Head of caudate nucleus (tissue), 42 donors: ENCODE data around the gene LMNTD2.
"Not testable (repeated sequence)": the region's sequence is repeated elsewhere in the genome, so short reads cannot be mapped to it uniquely, and the experiment has no call there.

Experiments
- DNase-seq, 42 donors: peaks; one replicate each; pipeline versions ENCODE4 v3.0.0 to v3.0.0-alpha.2; 2020 to 2021; ENCODE audit warnings: mixed read lengths in 7 of 42
- intact Hi-C: fragments of 100-400 bp; cut with DNase I; formaldehyde crosslinking; loops from one replicate; pipeline ENCODE4 v1.15.0; 2022

Gene LMNTD2

GRCh38 chr11:528166-528814 lies 32.2 kb downstream of the LMNTD2 start:
- DNase-seq, result no peak
- intact Hi-C loops, result no loop called here

- no peak for DNase-seq
- intact Hi-C loops, result no loop called here
These were observed 34.3 kb downstream of the LMNTD2 start for GRCh38 chr11:526192-526591.

DNA sequence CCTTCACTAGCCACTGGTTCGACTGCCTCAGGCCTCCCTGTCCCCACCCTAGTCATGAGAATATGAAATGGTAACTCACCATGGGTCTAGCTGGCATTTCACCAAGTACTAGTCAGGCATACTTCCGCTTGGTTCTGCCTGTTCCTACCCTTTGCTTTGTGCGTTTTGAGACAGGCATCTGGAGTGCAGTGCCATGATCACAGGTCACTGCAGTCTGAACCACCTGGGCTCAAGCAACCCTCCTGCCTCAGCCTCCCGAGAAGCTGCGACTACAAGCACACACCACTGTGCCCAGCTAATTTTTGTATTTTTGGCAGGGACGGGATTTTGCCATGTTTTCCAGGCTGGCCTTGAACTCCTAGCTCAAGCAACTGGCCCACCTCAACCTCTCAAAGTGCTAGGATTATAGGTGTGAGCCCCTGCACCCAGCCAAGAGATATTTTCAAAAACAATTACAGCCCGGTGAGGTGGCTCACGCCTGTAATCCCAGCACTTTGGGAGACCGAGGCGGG lies 39.3 kb downstream of the LMNTD2 start:
- intact Hi-C loops, result no loop called here
- DNase-seq, result no peak

- intact Hi-C loops, result no loop called here
- no peak for DNase-seq
These were observed 39.9 kb downstream of the LMNTD2 start for GRCh38 chr11:520428-521176.

GRCh38 chr11:518463-519202 lies 41.9 kb downstream of the LMNTD2 start:
- intact Hi-C loops, result no loop called here
- DNase-seq, result peak; percentile 34 to 94 (median 79)

GRCh38 chr11:516918-517685 lies 43.4 kb downstream of the LMNTD2 start:
- DNase-seq, result not testable (repeated sequence)

DNA sequence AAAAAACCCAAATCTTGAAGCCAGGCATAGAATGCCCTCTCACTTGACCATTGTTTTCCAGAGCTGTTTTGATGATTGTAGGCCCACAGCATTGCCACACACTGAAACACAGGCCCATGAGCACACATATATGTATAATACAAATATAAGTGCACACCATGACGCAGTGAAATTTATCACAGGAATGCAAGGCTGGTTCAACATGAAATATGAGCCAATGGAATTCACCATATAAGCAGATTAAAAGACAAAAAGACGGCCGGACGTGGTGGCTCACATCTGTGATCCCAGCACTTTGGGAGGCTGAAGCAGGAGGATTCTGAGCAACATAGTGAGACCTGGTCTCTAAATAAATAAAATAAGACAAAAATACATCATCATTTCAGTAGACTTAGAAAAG lies 44.1 kb downstream of the LMNTD2 start:
- no peak for DNase-seq
- intact Hi-C loops, result no loop called here

More at GRCh38 chr11:516918-517685, 43.4 kb downstream of the LMNTD2 start:
- intact Hi-C loops, result not testable (repeated sequence)

- no peak for DNase-seq
- intact Hi-C loops, result no loop called here
These were observed 45.4 kb downstream of the LMNTD2 start for GRCh38 chr11:515131-515530.

DNA sequence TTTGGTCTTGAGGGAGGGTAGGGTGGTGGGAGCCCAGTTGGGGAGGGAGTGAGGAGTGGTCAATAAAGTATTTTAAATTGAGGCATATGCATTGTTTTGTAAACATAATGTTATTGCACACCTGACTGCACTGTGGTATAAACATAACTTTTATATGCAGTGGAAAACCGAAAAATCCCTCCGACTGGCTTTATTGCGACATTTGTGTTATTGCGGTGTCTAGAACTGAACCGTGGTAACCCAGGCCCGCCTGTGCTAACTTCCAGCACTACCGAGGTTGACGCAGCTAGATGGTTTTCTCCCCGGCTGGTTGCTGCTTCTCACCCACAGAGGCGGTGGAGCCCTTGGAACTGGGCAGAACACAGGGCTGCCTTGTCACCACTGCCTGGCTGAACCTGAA lies 45.9 kb downstream of the LMNTD2 start:
- intact Hi-C loops, result no loop called here
- no peak for DNase-seq

DNA sequence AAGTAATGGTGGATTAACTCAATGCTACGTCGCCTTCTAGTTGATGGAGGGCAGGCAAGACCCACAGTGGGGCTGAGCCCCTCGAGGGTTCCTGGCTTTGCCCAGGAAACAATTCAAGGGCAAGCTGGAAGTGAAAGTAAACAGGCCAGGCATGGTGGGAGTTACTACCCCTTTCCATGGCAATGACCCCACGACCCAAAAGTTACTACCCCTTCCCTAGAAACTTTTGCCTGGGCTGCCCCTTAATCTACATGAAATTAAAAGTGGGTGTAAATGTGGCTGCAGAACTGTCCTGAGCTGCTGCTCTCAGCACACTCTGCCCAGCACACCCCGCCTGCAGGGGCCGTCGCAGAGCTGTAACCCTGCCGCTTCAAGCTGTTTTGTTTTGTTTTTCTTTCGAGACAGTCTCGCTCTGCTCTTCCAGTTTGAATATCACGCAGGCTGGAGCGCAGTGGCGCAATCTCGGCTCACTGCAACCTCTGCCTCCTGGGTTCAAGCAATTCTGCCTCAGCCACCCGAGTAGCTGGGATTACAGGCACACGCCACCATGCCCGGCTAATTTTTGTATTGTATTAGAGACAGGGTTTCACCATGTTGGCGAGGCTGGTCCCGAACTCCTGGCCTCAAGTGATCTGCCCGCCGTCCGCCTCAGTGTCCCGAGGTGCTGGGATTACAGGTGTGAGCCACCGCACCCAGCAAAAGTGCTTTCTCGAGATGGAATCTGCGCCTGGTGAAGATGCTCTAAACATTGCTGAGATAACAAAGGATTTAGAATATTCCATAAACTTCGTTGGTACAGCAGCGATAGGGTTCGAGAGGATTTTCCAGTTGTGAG lies 47.6 kb downstream of the LMNTD2 start:
- intact Hi-C loops, result no loop called here
- no peak for DNase-seq

DNA sequence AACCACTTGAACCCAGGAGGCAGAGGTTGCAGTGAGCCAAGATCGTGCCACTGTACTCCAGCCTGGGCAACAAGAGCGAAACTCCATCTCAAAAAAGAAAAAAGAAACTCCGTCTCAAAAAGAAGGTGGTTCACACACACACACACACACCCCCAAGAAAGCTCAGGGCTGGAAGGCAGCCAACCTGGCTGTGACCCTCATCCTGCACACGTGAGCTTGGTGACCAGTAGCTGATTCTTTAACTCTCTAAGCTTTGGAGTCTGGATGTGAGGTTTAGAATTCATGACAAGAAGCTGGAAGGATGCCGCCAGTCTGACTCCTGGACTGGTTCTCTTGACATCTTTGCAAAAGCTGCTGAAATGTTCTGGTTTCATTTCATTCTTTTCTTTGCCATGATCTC lies 51.6 kb downstream of the LMNTD2 start:
- intact Hi-C loops, result loop anchor here (5.0 kb wide), 1 partner anchor 62 kb away; no protein-coding TSS in a partner anchor
- peak in 1 of 42 donors; percentile 20 for DNase-seq

DNA sequence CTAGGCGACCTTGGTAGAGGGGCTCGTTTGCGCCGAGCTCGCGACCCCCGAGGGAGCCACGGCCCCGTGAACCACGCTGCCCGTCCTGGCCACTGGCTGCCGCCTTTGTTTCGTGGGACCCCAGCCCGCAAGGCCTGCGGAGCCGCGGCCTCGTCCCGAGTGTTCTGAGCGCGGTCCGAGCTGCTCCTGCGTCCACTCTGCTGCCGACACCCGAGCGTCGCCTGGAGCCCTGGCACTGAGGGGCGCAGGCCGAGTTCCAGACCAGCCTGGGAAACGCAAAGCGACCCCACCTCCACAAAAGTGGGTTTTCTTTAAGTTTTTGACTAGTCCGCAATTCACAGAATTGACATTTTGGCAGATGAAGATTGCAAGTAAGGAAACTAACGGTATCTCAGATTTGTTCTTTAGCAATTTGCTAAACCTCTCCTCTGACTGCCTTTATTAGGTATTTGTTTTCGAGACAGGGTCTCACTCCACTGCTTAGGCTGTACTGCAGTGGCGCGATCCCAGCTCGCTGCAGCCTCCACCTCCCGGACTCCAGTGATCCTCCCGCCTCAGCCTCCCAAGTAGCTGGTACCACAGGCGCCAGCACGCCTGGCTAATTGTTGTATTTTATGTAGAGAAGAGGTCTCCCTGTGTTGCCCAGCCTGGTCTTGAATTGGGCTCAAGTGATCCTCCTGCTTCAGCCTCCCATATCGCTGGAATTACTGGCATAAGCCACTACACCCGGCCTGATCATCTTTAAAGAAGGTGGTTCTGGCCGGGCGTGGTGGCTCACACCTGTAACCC lies 52.6 kb downstream of the LMNTD2 start:
- intact Hi-C loops, result loop anchor here (5.0 kb wide), 1 partner anchor 61 kb away; no protein-coding TSS in a partner anchor
- no peak for DNase-seq

DNA sequence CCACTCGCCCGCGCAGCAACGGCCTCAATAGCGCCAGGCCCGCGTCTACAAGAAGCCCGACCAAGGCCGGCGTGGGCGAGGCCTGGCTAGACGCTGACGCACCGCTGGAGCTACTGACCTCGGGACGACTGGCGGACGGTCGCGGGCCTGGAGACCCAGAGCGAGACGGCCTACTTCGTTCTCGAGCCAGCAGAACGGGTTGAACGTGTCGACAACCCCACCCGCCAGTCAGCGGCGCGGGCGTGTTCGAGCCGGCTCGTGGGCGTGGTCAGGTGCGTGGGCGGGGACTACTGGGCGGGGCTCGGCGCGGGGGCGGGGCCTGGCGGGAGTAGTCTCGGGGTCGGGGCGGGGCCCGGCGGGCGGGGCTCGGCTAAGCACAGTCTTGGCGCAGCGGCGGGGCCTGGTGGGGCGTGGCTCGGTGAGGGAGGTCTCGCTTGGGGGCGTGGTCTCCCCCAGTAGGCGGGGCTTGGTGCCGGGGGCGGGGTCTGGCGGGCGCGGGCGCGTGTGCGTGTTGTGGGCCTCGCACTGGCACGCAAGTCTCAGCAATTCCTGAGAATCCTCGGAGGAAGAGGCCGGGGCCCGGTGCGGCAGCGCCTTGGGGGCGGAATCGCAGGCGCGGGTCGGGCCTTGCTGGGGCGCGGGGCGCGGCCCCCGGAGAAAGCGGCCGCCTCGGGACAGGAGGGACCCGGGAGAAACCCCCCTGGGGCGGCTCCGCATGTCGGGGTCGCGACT lies 53.4 kb downstream of the LMNTD2 start, which contains the start of gene RNH1:
RNH1 (minus strand) TSS at position 248 of the 732 bp plus-strand sequence. CDS start 5,080 bp downstream, outside the sequence.
- intact Hi-C loops, result loop anchor here (5.0 kb wide), 1 partner anchor 60 kb away; no protein-coding TSS in a partner anchor
- peak; percentile 95 to 100 (median 99) for DNase-seq

DNA sequence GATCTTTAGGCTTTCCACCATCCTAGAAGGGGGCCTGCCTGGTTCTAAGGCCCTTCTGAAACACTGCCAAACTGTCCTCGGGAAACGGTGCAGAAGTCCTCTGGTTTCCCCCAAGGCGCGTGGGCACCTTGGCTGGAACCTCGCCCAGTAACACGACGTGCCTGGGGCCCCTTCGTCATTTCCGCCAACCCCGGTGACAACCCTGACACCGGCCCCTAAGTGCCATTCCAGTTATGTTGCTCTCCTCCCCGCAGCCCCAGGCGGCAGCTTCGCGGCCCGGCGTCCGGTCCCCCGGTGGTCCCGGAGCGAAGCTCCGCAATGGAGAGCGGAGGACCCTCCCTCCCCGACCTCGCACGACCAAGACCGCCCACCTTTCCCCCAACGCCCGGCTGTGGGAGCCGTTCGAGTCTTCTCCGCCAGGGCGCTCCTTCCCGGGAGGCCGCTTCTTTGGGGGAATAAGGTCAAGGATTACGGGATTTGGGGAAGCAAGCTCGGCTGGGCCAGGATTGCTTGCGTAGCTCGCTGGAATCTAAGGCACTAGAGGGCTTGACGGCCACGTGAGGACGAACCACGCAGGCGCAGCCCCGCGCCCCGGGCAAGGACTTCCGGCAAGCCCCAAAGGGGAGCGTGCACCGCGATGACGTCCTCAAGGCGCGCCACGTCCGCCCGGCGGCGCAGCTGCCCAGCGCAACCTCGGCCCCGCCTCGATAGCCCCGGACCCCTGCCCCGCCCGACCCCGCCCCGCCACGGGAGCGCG lies 54.1 kb downstream of the LMNTD2 start:
- intact Hi-C loops, result loop anchor here (5.0 kb wide), 1 partner anchor 59 kb away; no protein-coding TSS in a partner anchor
- peak; percentile 91 to 99 (median 97) for DNase-seq

DNA sequence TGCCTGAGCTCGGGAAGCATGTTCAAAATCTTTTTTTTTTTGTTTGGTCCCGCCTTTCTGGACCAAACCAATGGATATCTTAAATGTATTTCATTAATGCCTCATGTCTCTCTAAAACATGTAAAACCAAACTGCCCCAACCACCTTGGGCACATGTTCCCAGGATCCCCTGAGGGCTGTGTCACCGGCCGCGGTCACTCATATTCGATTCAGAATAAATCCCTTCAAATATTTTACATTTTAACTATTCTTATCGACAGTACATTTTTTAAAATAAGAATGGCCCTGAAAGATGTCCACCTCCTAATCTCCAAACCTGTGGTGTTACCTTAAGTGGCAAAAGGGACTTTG lies 55.6 kb downstream of the LMNTD2 start:
- intact Hi-C loops, result loop anchor here (5.0 kb wide), 1 partner anchor 58 kb away; no protein-coding TSS in a partner anchor
- no peak for DNase-seq
